Measurements from ENCODE around the gene DOK1. TPM values are rescaled to one million over a fixed set of nuclear protein-coding genes. Genes with fewer than 3 reads are reported as not detected.

DOK1 gene
- total RNA-seq, 1 experiment from 2014 or later, result 15.0 TPM

DNA sequence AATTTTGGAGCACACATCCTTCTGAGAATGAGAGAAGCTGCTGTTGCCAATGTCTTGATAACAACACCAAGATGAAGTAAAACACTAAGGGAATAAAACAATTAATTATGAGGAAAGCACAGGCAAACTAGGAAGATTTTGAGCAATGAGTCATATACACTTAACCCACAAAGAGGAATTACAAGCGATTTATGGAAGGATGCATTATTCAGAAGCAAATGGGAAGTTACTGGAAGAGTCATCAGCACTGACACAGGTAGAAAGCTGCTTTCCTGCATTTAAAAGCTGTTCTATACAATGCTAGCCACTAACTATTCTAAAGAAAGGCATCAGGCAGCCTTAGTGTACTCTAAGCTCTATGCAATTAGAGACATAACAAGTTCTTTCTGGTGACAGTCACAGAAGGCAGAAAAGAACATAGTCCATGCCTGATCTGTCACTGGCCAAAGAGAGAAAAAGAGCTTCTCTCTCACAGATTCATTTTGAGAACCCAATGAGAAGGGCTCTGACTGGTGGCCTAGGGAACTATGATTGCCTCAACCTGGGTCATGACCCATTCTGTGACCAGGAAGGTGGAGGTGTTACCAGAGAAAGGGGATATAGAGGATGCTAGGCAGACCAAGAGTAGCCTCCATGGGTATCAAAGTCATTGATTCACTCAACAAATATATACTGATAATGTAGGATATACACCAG is 48.2 kb downstream of the DOK1 start:
- BruUV-seq (replicated peaks), result no TSS peak
- TF ChIP-seq, protein P1, sequence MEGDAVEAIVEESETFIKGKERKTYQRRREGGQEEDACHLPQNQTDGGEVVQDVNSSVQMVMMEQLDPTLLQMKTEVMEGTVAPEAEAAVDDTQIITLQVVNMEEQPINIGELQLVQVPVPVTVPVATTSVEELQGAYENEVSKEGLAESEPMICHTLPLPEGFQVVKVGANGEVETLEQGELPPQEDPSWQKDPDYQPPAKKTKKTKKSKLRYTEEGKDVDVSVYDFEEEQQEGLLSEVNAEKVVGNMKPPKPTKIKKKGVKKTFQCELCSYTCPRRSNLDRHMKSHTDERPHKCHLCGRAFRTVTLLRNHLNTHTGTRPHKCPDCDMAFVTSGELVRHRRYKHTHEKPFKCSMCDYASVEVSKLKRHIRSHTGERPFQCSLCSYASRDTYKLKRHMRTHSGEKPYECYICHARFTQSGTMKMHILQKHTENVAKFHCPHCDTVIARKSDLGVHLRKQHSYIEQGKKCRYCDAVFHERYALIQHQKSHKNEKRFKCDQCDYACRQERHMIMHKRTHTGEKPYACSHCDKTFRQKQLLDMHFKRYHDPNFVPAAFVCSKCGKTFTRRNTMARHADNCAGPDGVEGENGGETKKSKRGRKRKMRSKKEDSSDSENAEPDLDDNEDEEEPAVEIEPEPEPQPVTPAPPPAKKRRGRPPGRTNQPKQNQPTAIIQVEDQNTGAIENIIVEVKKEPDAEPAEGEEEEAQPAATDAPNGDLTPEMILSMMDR (conservative IDR thresholded peaks at IDR 0.05), result no peak

DNA sequence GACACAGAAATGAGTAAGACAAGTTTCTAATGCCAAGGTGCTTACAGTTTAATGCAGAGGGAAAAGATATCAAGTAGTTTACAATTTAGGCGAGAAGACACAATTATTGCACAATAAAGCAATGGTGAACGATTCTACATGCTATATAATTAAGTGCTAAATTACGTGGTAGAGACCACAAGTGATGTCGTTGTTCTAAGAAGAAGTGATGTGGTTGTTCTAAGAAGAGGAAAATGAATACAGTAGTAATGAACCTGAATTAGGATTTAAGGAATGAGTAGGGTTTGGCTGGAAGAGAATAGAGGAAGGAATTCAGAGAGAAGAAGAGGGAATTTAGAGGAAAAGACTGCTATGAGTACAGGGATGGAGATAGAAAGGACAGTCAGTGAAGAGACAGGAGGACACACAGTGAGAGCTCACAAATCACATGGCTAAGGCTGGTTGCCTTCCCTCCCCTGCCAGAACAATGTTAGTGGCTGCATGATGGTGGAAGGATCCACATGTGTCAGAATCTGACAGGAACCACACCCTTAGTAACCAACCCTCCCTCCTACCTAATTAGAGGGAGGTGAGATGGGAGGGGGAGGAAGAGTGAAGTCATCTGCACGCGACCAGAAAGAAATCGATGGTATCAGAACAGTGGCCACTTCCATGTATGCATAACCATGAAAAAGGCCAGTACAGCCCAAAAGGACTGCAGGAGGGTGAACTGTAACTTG is 48.9 kb downstream of the DOK1 start:
- Histone ChIP-seq H2AFZ (no peak overlapping the region), H4K20me1 (ENCODE audit: insufficient read depth) (no peaks in the 10 kb centered on the region)
- BruUV-seq (replicated peaks), result no TSS peak

More for the DNA sequence above, 48.2 kb downstream of the DOK1 start:
- no peaks in the 10 kb centered on the region for H3K9me3 ChIP-seq (ENCODE audit: insufficient read depth, low read depth)
- H3K27me3 ChIP-seq (ENCODE audit: insufficient read depth, low read depth), result no peaks in the 10 kb centered on the region
- H3K9me2 ChIP-seq (ENCODE audit: insufficient read depth), result no peaks in the 10 kb centered on the region
- H3K79me2 ChIP-seq (ENCODE audit: low read depth), result no peaks in the 10 kb centered on the region
- no peak overlapping the region for H2AFZ ChIP-seq
- H4K20me1 ChIP-seq (ENCODE audit: insufficient read depth), result no peaks in the 10 kb centered on the region
- H3K27ac ChIP-seq, result no peak overlapping the region
- peak in 1 of 2 experiments; percentile 80 for DNase-seq
- ChIA-PET CTCF (interaction anchor here (0.5 kb wide), 1 partner anchor 1016 kb away, joined by 4 read pairs; no protein-coding TSS in a partner anchor), POLR2A (ENCODE audit: unreplicated experiment) (interaction anchor here (0.6 kb wide), 2 partner anchors 31 to 1326 kb away, joined by 3 read pairs; no protein-coding TSS in a partner anchor)
- H3K4me1 ChIP-seq (replicated peaks; ENCODE audit: insufficient read depth), result peaks cover 11% of the 10 kb centered on the region
- peak overlapping the region; percentile 5; the same call in 1 of the 2 replicates for H3K4me2 ChIP-seq
- intact Hi-C loops (cut with micrococcal nuclease; ENCODE audit: unreplicated experiment), result no loop called here
- H3F3A ChIP-seq (ENCODE audit: insufficient read depth, low read depth), result peaks cover 14% of the 10 kb centered on the region
- H3K36me3 ChIP-seq (ENCODE audit: low read depth), result no peaks in the 10 kb centered on the region
- no peak overlapping the region for H3K4me3 ChIP-seq

DNA sequence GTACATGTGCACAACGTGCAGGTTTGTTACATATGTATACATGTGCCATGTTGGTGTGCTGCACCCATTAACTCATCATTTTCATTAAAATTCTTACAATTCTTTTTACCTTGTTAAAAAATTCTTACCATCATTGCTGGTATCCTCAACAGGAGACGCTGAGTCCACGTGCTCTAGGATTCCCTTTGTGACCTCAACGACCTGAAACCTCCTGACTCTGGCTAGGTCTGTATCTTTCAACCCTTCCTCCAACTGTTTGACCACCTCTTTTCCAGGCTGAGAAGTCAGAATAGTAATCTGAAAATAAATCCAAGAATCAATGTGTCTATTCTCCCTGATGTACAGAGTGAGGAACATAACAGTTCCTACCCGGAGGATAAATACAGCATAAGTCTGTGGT is 52.4 kb downstream of the DOK1 start:
- Histone ChIP-seq H3K79me2 (ENCODE audit: low read depth) (no peaks in the 10 kb centered on the region), H4K20me1 (ENCODE audit: insufficient read depth) (no peaks in the 10 kb centered on the region), H3K4me1 (replicated peaks; ENCODE audit: insufficient read depth) (peaks cover 11% of the 10 kb centered on the region), H3K9me2 (ENCODE audit: insufficient read depth) (no peaks in the 10 kb centered on the region), H3K4me3 (no peak overlapping the region), H3K27me3 (ENCODE audit: insufficient read depth, low read depth) (no peaks in the 10 kb centered on the region), H3F3A (ENCODE audit: insufficient read depth, low read depth) (peaks cover 14% of the 10 kb centered on the region), H3K27ac (no peak overlapping the region), H3K9me3 (ENCODE audit: insufficient read depth, low read depth) (no peaks in the 10 kb centered on the region; the same call in 1 of the 2 replicates), H3K4me2 (no peak overlapping the region), H2AFZ (no peak overlapping the region), H3K36me3 (ENCODE audit: low read depth) (no peaks in the 10 kb centered on the region)
- ChIA-PET CTCF (no interaction called here), POLR2A (ENCODE audit: unreplicated experiment) (no interaction called here)
- BruUV-seq (replicated peaks), result no TSS peak
- intact Hi-C loops (cut with micrococcal nuclease; ENCODE audit: unreplicated experiment), result no loop called here
- TF ChIP-seq, protein P1 (conservative IDR thresholded peaks at IDR 0.05), result no peak
- no peak for TF ChIP-seq EZH2 (IDR thresholded peaks at IDR 0.05; ENCODE audit: low read depth)
- DNase-seq, result no peak

More for the DNA sequence above, 48.9 kb downstream of the DOK1 start:
- no peak overlapping the region for H3K27ac ChIP-seq
- CTCF ChIA-PET, result no interaction called here
- no peaks in the 10 kb centered on the region for H3K36me3 ChIP-seq (ENCODE audit: low read depth)
- intact Hi-C loops (cut with micrococcal nuclease; ENCODE audit: unreplicated experiment), result no loop called here
- H3K9me3 ChIP-seq (ENCODE audit: insufficient read depth, low read depth), result no peaks in the 10 kb centered on the region; the same call in 1 of the 2 replicates
- no peaks in the 10 kb centered on the region for H3K27me3 ChIP-seq (ENCODE audit: insufficient read depth, low read depth)
- H3K4me2 ChIP-seq, result no peak overlapping the region
- H3K4me1 ChIP-seq (replicated peaks; ENCODE audit: insufficient read depth), result peaks cover 11% of the 10 kb centered on the region
- peaks cover 14% of the 10 kb centered on the region for H3F3A ChIP-seq (ENCODE audit: insufficient read depth, low read depth)
- no peak overlapping the region for H3K4me3 ChIP-seq
- POLR2A ChIA-PET (ENCODE audit: unreplicated experiment), result interaction anchor here (0.6 kb wide), 1 partner anchor 1327 kb away, joined by 3 read pairs; no protein-coding TSS in a partner anchor
- no peaks in the 10 kb centered on the region for H3K9me2 ChIP-seq (ENCODE audit: insufficient read depth)
- DNase-seq, result no peak
- TF ChIP-seq, protein P1 (conservative IDR thresholded peaks at IDR 0.05), result no peak
- no peak for TF ChIP-seq EZH2 (IDR thresholded peaks at IDR 0.05; ENCODE audit: low read depth)
- H3K79me2 ChIP-seq (ENCODE audit: low read depth), result no peaks in the 10 kb centered on the region

Other genes starting within 250 kb of the DOK1 start
- gene SLC4A5, start 211.3 kb upstream of the DOK1 start, total RNA-seq (2021), result 1.2 TPM in 1 of 2 replicates, not detected in the other
- gene DCTN1, start 174.4 kb upstream of the DOK1 start, total RNA-seq (2021), result 130 and 147 TPM in 2 replicates
- 9.8 and 12.0 TPM in 2 replicates for gene C2orf81, start 133.1 kb upstream of the DOK1 start, total RNA-seq (2021)
- gene WDR54, start 133.0 kb upstream of the DOK1 start, total RNA-seq (2021), result 46.7 and 53.0 TPM in 2 replicates
- 58.9 and 63.4 TPM in 2 replicates for gene RTKN, start 112.8 kb upstream of the DOK1 start, total RNA-seq (2021)
- 32.5 and 34.2 TPM in 2 replicates for gene INO80B, start 99.6 kb upstream of the DOK1 start, total RNA-seq (2021)
- gene WBP1, start 96.3 kb upstream of the DOK1 start, total RNA-seq (2021), result 68.0 and 74.7 TPM in 2 replicates
- 70.5 and 88.8 TPM in 2 replicates for gene MOGS, start 89.3 kb upstream of the DOK1 start, total RNA-seq (2021)
- 42.9 and 51.1 TPM in 2 replicates for gene MRPL53, start 82.0 kb upstream of the DOK1 start, total RNA-seq (2021)
- 16.8 and 19.8 TPM in 2 replicates for gene CCDC142, start 71.7 kb upstream of the DOK1 start, total RNA-seq (2021)
- gene TTC31, start 71.6 kb upstream of the DOK1 start, total RNA-seq (2021), result 20.1 and 21.8 TPM in 2 replicates
- 0.76 and 2.0 TPM in 2 replicates for gene LBX2, start 55.1 kb upstream of the DOK1 start, total RNA-seq (2021)
- gene PCGF1, start 47.0 kb upstream of the DOK1 start, total RNA-seq (2021), result 24.9 and 31.3 TPM in 2 replicates
- 3.1 and 3.8 TPM in 2 replicates for gene TLX2, start 40.3 kb upstream of the DOK1 start, total RNA-seq (2021)
- gene DQX1, start 28.5 kb upstream of the DOK1 start, total RNA-seq (2021), result 1.3 and 1.7 TPM in 2 replicates
- gene AUP1, start 25.0 kb upstream of the DOK1 start, total RNA-seq (2021), result 79.2 and 84.0 TPM in 2 replicates
- gene HTRA2, start 24.8 kb upstream of the DOK1 start, total RNA-seq (2021), result 23.2 and 23.5 TPM in 2 replicates
- 3.1 and 5.0 TPM in 2 replicates for gene LOXL3, start 778 bp upstream of the DOK1 start, total RNA-seq (2021)
- 4.5 and 7.7 TPM in 2 replicates for gene M1AP, start 93.6 kb downstream of the DOK1 start, total RNA-seq (2021)
- 10.6 and 12.3 TPM in 2 replicates for gene SEMA4F, start 99.5 kb downstream of the DOK1 start, total RNA-seq (2021)

Data from PC-9 (cell line).